ENCODE results near the gene COQ8A.

The COQ8A gene

DNA sequence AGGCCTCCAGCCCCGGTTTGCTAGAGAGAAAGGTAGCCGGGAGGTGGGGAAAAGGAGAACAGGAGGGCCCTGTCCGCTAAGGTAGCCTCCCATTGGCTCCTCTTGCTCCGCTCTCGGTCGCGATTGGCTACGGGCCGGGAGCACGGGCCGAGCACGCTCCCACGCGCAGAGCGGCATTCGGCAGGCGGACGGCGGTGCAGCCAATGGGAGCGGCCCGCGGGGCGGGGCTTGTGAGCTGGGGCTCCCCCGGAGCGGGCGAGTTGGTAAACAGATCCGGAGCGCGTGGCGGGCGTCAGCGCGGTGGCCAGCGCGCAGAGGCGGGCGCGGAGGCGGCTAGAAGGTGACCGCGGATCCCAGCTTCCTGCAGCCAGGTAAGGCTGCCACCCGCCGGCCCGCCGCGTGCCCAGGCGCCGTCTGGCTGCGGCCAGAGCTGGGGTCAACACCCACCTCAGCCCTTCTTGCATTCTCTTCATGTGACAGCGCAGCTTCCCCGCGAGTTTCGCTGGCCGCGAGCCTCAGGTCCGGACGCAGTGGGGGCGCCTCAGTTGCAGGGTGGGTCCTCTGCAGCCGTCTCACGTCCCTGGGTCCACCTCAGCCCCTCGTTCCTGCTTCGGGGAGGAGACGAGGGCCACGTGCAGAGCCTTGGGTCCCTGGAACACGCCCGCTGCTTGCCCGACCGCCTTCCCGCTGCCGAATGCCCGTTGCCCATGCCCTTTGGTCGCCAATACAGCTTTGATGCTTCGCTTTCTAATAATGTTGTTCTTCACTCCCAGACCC, at the start of gene COQ8A:
Gene COQ8A, plus strand, starts transcription at position 266 of the 777 bp plus-strand sequence. CDS start 21,092 bp downstream, outside the sequence.
- peak within 1 kb of the TSS; percentile 64 to 88 (median 77) for H3K4me3 ChIP-seq
- H3K27ac ChIP-seq: peak within 1 kb of the TSS; percentile 78 to 100 (median 96)

DNA sequence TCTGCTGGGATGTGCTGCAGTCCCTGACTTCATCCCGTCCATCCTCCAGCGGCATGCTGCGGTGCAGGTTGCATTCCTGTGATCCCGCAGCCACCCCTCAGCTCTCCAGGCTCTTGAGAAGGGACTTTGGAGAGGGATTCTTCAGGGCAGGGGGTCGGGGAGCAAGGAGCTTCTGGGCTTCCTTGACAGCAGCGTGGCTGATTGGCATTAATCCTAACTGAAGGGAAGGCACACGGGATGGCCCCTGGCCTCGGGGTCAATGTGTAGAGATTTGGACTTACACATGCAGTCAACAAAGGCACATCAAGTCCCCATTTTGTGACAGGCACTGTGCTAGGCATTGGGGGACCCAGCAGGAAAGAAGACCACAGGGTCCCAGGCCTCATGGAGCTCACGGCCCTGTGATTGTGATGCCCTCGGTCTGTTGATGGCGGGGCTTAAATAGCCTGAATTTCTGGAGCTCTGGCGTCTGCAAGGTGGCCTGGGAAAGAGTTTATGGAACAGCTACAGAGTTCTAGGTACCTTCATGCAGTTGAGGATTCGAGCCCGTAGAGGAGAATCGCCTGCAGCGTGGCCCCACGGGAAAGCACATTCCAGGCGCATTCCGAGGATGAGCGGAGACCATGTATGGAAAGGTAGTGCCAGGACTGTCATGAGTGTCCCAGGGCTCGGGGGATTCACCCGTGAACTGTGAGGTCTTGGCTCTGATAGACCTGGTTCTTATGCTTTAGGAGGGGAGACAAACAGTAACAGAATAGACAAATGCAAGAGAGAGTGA, 49.6 kb upstream of the COQ8A start:
- H3K27ac ChIP-seq: no peak overlapping the region
- H3K4me3 ChIP-seq: no peak overlapping the region

DNA sequence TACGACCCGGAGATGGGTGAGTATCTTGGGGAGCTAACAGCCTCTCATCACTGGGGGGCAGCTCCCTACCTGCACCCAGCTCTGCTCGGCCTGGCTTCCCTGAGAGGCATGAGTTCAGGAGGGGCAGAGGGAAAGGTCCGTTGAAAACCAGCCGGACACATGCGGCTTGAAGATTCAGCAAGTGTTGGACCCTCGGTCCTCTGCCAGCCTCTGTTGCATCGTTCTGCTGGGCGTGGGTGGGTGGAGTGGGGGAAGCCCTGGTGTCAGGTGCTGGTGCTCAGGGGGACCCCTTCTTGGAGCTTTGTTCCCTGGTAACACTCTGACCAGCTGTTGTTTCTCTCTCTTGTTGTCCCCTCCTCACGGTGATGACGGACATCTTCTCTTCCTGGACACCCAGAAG, 48.7 kb upstream of the COQ8A start:
- Histone ChIP-seq H3K27ac (no peak overlapping the region), H3K4me3 (no peak overlapping the region)

DNA sequence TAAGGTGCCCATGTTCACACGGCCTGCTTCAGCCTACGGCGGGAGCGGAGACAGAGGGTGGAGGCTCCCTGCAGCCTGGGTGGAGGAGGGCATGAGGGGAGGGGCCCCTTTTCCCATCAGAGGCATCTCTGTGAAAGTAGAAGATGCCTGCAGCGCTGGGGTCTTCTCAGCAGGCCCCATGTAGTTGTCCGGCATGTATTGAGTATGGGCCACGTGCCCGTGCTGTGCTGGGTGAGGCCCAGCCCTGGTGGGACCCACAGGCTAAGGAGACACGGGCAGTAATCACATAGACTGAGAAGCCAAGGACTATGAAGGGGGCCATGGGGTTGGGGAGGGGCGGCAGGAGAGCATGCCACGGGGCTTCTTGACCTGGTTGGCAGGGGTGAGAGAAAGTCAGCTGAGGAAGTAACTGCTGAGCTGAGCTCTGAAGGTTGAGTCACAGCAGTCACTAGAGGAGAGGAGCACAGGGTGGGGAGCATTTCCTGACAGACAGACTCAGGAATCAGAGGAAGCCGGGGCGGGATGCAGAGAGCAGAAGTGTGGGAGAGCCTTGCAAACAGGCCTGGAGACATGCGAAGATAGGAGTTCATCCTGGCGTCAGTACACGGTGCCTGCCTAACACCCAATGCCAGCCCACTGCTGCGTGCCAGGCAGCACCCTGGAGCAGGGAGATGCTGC, 48.1 kb upstream of the COQ8A start:
- no peak overlapping the region for H3K4me3 ChIP-seq
- H3K27ac ChIP-seq: peak overlapping the region in 4 of 21 experiments; percentile 19 to 33 (median 26)

DNA sequence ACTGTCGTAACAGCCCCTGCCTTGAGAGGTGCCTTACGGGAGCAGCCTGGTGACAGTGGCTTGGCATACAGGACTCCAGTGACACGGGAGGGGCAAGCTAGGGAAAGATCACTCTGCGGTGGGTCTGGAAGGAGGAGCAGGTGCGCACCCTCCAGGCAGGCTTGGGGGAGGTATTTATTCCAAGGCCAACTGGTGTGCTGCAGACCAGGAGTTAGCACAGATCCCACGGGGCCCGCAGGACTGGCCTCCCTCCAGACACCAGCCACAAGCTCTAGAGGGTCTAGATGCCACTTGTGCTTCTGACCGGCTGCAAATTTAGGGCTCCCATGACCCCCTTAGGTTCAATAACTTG, 47.6 kb upstream of the COQ8A start:
- Histone ChIP-seq H3K27ac (peak overlapping the region in 3 of 21 experiments; percentile 19 to 33 (median 29)), H3K4me3 (no peak overlapping the region)

DNA sequence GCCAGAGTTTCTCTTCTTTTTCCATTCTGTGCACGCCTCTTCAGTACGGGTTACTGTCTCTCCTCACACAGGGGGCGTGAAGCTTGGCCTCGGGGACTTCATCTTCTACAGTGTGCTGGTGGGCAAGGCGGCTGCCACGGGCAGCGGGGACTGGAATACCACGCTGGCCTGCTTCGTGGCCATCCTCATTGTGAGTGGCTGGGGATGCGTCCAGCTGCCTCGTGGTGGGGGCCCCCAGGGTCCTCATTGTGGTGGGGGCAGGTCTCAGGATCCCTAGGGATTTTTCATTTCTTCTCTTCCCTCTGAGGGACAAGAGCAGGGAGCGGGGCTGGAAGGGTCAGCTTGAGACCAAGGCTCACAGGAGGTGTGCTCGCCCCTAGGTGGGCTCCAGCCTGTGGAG, 46.2 kb upstream of the COQ8A start:
- Histone ChIP-seq H3K4me3 (no peak overlapping the region), H3K27ac (no peak overlapping the region)

DNA sequence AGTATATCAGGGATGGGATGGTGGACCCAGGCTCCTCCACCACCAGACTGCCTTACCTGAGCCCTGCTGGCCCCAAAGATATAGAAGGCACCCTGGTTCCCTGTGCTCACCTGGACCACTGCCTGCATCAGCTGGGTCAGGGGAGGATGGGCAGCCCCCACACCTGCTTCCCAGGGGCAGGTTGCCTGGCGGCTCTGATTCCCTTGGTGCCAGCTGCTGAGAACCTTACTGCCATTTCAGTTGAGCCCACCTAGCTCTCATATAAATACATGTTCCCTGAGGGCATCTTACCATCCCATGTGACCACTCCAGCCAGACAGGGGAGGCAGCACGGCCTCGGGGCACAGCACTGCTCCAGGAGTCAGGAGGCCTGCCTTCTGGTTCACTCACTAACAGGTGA, 45.3 kb upstream of the COQ8A start:
- no peak overlapping the region for H3K27ac ChIP-seq
- no peak overlapping the region for H3K4me3 ChIP-seq

DNA sequence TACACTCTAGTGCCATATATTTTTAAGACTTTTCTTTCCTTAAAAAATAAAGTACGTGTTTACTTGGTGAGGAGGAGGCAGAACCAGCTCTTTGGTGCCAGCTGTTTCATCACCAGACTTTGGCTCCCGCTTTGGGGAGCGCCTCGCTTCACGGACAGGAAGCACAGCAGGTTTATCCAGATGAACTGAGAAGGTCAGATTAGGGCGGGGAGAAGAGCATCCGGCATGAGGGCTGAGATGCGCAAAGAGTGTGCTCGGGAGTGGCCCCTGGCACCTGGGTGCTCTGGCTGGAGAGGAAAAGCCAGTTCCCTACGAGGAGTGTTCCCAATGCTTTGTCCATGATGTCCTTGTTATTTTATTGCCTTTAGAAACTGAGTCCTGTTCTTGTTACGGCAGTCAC, 44.5 kb upstream of the COQ8A start:
- Histone ChIP-seq H3K4me3 (no peak overlapping the region), H3K27ac (no peak overlapping the region)

DNA sequence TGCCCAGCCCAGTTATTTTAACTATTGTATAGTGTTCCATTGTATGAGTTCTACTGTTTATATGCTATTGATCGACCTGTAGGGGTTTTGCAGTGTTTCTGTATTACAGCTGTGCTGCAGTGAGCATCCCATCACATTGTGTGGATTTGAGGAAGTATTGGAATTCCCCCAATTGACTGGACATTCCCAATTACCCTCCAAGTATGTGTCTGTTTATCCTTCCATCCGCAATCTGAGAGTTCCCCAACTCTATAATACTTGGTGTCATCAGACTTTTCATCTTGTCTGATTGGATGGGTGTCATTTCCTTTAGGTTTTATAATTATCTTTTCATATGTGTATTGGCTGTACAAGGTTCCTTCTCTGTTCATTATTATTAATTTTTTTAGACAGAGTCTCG, 41.8 kb upstream of the COQ8A start:
- H3K4me3 ChIP-seq: no peak overlapping the region

DNA sequence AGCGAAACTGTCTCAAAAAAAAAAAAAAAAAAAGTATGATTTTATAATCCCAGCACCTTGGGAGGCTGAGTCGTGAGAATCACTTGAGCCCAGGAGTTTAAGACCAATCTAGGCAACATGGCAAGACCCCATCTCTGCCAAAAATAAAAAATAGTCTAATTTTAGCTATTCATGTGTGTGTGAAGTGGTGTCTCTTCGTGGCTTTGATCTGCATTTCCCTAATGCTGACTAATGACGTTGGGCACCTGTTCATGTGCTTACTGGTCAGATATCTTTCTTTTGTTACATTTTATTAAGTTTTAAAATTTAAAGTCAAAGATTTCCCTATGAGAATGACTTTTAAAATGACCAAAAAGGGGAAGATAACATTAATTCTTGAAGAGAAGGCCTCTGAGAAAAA, 38.7 kb upstream of the COQ8A start:
- Histone ChIP-seq H3K27ac (no peak overlapping the region), H3K4me3 (no peak overlapping the region)

More for the DNA sequence above, 41.8 kb upstream of the COQ8A start:
- H3K27ac ChIP-seq: no peak overlapping the region

DNA sequence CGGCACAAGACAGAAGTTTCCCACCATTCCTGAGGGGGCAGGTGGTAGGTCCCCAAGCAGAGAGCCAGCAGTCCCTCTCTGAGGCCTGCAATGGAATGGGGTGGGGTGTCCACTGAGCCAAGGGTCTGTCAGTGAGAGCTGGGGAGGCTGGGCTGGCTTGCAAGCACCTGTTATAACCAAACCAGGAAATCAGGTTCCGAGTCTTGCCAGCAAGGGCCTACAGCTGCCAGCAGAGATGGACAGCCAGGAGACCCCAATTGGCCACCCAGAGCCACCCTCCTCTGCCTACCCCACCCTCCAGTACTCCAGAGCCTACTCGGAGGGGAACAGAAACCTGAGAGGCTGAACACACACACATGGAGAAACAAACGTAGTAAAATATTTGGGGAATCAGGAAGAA, 37.5 kb upstream of the COQ8A start:
- Histone ChIP-seq H3K4me3 (no peak overlapping the region), H3K27ac (no peak overlapping the region)

DNA sequence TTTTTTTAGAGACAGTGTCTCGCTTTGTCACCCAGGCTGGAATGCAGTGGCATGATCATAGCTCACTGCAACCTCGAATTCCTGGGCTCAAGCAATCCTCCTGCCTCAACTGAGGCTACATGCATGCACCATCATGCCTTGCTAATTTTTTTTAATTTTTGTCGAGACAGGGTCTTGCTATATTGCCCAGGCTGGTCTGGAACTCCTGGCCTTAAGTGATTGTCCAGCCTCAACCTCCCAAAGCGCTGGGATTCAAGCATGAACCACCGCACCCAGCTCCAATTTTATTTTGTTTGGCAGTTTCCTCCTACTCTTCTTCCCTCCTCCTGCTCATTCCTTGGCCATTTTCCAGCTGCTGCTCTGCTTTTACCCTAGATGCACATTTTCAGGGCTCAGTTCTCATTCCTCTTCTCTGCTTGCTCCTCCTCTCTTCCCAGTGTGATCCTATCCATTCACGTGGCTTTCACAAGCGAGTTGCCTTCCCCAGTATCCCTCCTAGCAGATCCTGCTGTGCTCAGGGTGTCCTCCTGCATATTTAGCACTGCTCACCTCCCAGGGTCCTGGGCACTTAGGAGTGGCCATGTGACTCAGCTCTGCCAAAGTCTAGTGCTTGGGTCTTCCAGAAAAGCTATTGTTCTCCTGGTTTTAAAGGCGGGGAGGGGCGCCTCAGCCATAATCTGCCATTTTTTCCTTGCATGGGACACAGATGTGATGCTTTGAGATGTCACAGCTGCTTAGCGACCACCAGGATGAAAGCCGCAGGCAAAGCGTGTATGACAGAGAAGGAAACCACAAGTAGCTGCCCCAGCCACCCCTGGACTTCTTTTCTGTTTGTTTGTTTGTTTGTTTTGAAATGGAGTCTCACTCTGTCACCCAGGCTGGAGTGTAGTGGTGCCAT, 36.0 kb upstream of the COQ8A start:
- Histone ChIP-seq H3K27ac (no peak overlapping the region), H3K4me3 (no peak overlapping the region)

DNA sequence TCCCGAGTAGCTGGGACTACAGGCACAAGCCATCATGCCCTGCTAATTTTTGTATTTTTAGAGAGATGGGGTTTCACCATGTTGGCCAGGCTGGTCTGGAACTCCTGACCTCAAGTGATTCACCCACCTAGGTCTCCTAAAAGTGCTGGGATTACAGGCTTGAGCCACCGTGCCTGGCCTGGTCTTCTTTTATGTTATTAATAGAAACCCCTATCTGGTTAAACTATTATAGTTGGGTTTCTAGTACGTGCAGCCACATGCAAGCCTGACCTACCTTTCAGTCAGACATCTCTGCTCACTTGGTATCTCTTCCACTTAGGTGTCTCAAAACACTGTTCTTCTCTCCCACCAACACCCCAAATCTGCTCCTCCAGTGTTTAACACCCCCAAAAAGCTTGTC, 35.3 kb upstream of the COQ8A start:
- Histone ChIP-seq H3K4me3 (no peak overlapping the region), H3K27ac (no peak overlapping the region)

DNA sequence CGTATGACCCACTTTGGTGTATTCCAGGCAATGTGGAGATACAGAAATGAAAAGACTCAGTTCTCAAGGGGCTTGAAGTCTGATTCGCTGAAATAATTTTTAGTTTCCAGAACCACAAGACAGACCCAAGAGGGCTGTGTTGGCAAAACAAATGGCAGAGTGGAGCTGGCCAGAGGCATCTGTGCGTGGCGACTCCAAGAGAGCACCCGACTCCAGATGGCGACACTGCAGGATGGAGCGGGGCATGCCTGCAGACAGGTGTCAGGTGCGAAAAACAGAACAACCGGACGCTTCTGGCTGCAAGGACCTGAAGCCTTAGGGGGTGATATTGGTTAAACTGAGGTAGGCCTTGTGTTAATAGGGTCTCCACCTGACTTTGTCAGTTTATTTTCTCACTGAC, 31.7 kb upstream of the COQ8A start:
- Histone ChIP-seq H3K27ac (no peak overlapping the region), H3K4me3 (no peak overlapping the region)

DNA sequence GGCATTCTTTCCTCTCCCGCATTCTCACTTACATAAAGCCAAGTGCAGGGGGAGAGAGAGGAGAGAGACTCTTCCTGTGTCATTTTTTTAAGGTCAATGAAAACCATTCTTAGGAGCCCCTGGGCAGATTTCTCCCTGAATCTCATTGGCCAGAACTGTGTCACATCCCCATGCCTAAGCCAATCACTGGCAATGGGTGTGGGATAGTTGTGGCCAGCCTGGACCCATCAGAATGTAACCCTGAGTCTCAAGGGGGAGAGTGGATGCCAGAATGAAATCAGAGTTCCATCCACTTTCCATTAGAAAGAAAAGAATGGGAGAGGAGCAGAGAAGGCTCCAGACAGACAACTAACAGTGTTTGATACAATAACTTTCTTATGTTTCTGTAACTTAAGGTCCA, 31.2 kb upstream of the COQ8A start:
- no peak overlapping the region for H3K27ac ChIP-seq
- no peak overlapping the region for H3K4me3 ChIP-seq

DNA sequence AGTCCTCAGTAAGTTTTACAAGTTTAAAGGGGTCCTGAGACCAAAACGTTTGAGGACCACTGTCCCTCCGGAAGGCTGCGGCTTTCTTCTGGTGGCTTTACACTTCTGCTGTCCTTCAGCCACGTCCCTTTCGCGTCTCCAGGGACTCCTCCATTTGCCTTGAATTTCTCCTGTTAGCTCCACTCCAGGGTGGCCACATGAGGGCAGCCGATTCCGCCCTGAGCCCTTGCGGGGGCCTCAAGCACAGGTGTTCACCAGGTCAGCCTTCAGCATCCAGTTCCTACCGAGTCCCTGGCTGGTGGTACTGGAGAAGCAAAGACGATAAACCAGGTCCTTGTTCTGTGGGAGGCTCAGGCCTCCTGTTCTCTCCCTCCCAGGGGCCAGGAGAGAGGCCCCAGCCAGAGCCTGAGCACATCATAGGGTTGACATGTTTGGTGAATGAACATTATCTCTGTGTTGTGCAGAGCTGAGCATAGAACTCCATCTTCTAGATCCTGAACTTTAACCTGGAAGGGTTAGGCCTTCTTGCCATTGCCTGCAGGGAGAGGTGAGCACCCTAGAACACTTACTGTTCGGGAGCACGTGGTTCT, 27.4 kb upstream of the COQ8A start:
- Histone ChIP-seq H3K4me3 (no peak overlapping the region), H3K27ac (no peak overlapping the region)

DNA sequence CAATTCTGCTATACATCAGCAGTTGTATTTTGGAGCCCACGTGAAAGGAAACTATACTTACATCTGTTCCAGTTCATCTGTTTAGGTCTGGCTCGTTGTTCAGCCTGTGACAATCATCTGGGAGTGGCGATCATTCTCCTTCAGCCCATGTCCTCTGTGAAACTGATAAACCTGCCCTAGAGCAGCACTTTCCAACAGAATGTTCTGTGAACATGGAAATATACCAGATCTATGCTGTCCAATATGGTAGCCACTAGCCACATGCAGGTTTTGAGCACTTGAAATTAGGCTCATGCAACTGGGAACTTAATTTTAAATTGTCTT, 24.5 kb upstream of the COQ8A start:
- H3K27ac ChIP-seq: no peak overlapping the region
- H3K4me3 ChIP-seq: no peak overlapping the region

DNA sequence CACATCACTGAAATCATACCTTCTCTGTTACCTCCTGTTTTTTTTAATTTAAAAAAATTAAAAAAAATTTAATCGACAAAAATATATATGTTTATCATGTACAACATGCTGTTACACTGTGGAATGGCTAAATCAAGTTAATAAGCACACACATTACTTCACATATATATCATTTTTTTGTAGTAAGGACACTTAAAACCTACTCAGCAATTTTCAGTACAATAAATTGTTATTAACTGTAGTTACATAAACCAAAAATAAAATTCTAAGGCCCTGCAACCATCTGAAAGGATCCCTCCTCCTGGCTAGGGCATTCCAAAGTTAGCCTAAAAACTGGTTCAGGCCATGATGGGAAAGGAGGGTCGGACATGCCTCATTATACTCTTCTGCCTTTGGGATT, 23.6 kb upstream of the COQ8A start:
- H3K27ac ChIP-seq: no peak overlapping the region
- H3K4me3 ChIP-seq: no peak overlapping the region

DNA sequence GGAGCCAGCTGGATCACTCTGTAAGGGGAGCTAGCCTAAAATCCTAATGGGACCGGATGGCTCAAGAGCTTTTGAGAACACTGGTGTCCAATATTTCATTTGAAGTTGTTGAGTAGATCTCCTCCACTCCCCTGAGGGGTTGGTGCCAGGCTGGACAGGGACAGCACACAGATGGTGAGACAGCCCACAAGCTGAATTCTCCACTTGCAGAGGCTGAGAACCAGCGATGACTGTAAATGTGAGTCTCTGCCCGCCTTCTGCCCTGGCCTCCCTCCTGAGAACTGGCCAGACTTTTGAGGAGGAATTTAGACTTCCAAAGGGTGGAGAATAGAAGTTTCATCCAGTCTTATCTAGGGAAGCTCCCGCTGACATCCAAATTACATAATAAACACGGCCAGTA, 20.5 kb upstream of the COQ8A start:
- no peak overlapping the region for H3K27ac ChIP-seq
- no peak overlapping the region for H3K4me3 ChIP-seq

DNA sequence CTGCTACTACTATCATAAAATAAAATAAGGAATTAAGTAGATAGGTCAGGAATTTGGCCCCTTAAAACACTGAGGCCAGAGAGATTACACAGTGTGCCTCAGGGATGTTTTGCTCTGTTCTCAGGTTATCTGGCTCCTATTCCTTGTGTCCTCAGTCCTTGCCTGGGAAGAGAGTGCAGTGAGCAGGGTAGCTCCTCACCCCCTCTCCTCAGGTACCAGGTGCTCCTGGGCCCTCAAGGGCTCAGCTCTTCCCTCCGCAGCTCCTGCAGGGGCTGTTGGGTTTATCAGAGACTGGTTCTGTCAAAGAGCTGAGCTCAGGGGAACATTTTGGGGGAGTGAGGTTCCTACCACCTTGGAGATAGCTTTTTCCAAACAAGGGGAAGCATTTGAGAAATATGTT, 20.1 kb upstream of the COQ8A start:
- no peak overlapping the region for H3K4me3 ChIP-seq
- no peak overlapping the region for H3K27ac ChIP-seq
